Tibial nerve (tissue), 3 donors: ENCODE measurements around the gene C9orf78.

Source experiments
- CTCF ChIP-seq, 5 experiments: fragments of 200-600 bp in 3 of 5; fragments of 450-650 bp in 2 of 5; sonication (generic) in 3 of 5; IDR thresholded peaks; one replicate each; pipeline ENCODE4 v1.5.1; 2016 to 2019; ENCODE audit warnings: antibody characterized with exemption in 5 of 5, mild to moderate bottlenecking in 3 of 5, moderate library complexity in 2 of 5
- POLR2A ChIP-seq, 2 donors: fragments of 450-650 bp; IDR thresholded peaks; one replicate each; pipeline ENCODE4 v1.6.1; 2017; ENCODE audit warnings: antibody characterized with exemption in 2 of 2, mild to moderate bottlenecking in 2 of 2, moderate library complexity in 2 of 2

- TF ChIP-seq CTCF (IDR thresholded peaks at IDR 0.05) (no peak), POLR2A (IDR thresholded peaks at IDR 0.05) (no peak)
Observed at GRCh38 chr9:129868872-129869486, 33.9 kb upstream of the C9orf78 start.
